ENCODE measurements around the gene MORF4L1.

DNA sequence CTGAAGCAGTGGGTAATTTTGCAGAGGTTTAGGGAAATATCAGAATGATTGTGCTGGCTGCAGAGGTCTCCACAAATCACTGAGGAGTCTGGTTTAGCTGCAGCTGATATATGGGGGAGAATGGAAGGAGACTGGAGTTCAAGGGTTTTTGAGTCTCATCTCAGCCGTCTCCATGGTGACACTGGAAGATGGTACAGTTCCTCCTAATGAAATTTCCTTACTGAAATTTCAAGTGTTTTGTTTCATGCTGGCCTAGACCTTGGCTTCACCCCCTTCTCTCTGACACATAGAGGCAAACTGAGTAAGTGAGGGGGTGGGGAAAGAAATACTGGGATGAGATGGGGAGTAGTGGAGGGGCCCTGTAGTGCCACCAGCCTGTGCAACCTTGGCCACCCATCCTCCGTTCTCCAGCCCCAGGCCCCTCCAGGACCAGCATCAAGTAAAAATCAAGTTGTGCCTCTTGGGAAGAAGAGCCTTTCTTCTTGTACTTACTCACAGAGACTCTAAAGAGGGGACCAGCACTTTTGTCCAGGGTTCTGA is 17.8 kb upstream of the MORF4L1 start:
- TF ChIP-seq CTCF (conservative IDR thresholded peaks at IDR 0.05; ENCODE audit: low read depth, low read length) (no peak), EZH2 (IDR thresholded peaks at IDR 0.05; ENCODE audit: borderline replicate concordance, low read depth, low read length, poor library complexity, severe bottlenecking) (no peak)
